Measurements from ENCODE around the gene INS. TPM values are rescaled to one million over a fixed set of nuclear protein-coding genes. Genes with fewer than 3 reads are reported as not detected.

The INS gene
- total and polyA plus RNA-seq, 2 of the 8 experiments (the other 6 are each of a cell fraction or from before 2014, with no cell fraction given): not detected

DNA sequence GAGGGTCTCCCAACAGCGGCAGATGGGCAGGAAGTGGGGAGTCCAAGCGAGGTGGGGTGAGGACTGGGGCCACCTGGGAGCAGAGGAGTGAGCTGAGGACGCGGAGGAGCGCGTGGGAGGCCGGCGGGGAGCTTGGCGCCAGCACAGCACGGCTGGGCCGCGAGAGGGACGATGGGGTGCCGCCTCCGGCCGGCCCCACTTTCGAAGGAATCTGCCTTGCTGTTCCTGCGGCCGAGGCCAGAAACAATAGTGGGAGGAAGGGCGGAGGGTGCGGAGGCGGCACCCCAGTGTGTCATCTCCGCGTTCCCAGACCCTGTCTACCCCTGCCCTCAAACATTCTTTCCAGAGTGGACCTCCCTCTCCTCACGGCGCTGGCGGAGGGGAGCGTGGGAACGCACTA is 5.5 kb downstream of the INS start:
- Histone ChIP-seq H2BK15ac (ENCODE audit: low read length) (no peak overlapping the region), H2BK5ac (ENCODE audit: low read depth, low read length) (peak overlapping the region; percentile 71; the same call in 1 of the 2 replicates)
- no peak for TF ChIP-seq HDAC6 (IDR thresholded peaks at IDR 0.05; ENCODE audit: low read depth, low read length)
- TF ChIP-seq TAF1 (IDR thresholded peaks at IDR 0.05; ENCODE audit: low read depth, low read length): no peak
- TF ChIP-seq SP4 (IDR thresholded peaks at IDR 0.05; ENCODE audit: low read length): no peak
- TF ChIP-seq CHD1 (IDR thresholded peaks at IDR 0.05; ENCODE audit: low read depth, low read length): no peak
- no peak for TF ChIP-seq TBP (IDR thresholded peaks at IDR 0.05; ENCODE audit: low read depth, low read length)
- TF ChIP-seq PHF8 (conservative IDR thresholded peaks at IDR 0.05; ENCODE audit: low read depth, low read length): no peak
- no peak for TF ChIP-seq GABPA (IDR thresholded peaks at IDR 0.05; ENCODE audit: borderline replicate concordance, insufficient read depth, low read length)
- no peak for TF ChIP-seq CTBP2 (IDR thresholded peaks at IDR 0.05; ENCODE audit: borderline replicate concordance, insufficient read depth, insufficient read length, low read length)
- no peak for TF ChIP-seq JUN (IDR thresholded peaks at IDR 0.05; ENCODE audit: low read depth, low read length)
- no peak for TF ChIP-seq RXRA (IDR thresholded peaks at IDR 0.05; ENCODE audit: insufficient read depth, low read depth, low read length)
- no peak for TF ChIP-seq SP1 (IDR thresholded peaks at IDR 0.05; ENCODE audit: low read depth, low read length)
- no peak for TF ChIP-seq BCL11A (IDR thresholded peaks at IDR 0.05; ENCODE audit: low read depth in 2 of 2, low read length in 2 of 2)
- TF ChIP-seq TAF7 (optimal IDR thresholded peaks at IDR 0.05; ENCODE audit: borderline replicate concordance, low read depth, low read length): no peak
- TF ChIP-seq CBX5 (IDR thresholded peaks at IDR 0.05; ENCODE audit: low read depth, low read length): no peak
- TF ChIP-seq CBX8 (IDR thresholded peaks at IDR 0.05; ENCODE audit: borderline replicate concordance, low read depth, low read length): no peak

More for the DNA sequence above, 5.5 kb downstream of the INS start:
- Histone ChIP-seq H4K8ac (ENCODE audit: extremely low read depth, insufficient read depth, low read length) (no peak overlapping the region; the same call in 1 of the 2 replicates), H2BK120ac (replicated peaks; ENCODE audit: low read depth, low read length) (no peak overlapping the region), H3K23me2 (ENCODE audit: low read depth, low read length) (no peaks in the 10 kb centered on the region), H4K20me1 (replicated peaks in 1 of 2; ENCODE audit: control insufficient read depth in 1 of 2, insufficient read depth in 2 of 2, low read length in 2 of 2) (peaks cover 0 to 3% of the 10 kb centered on the region in 2 experiments), H3K27me3 (replicated peaks in 1 of 4; ENCODE audit: control insufficient read depth in 3 of 4, extremely low read depth in 1 of 4, insufficient read depth in 3 of 4, low read length in 3 of 4) (peaks cover 0 to 3% (median under 1%) of the 10 kb centered on the region in 4 experiments; a peak in 3 of 7 replicates), H2BK12ac (ENCODE audit: low read depth, low read length) (no peak overlapping the region), H2AFZ (ENCODE audit: low read length) (no peak overlapping the region), H3K14ac (ENCODE audit: insufficient read length) (no peak overlapping the region), H3K9ac (replicated peaks in 1 of 4; ENCODE audit: extremely low read depth in 1 of 4, low read depth in 3 of 4, low read length in 3 of 4) (no peak overlapping the region), H3K4ac (replicated peaks; ENCODE audit: insufficient read length, low read depth, low read length) (no peak overlapping the region), H2BK20ac (ENCODE audit: low read length) (no peak overlapping the region), H3K36me3 (ENCODE audit: control insufficient read depth in 2 of 4, insufficient read depth in 4 of 4, low read length in 3 of 4) (no peaks in the 10 kb centered on the region), H3K27ac (ENCODE audit: low read depth, low read length) (no peak overlapping the region), H3K9me3 (ENCODE audit: insufficient read depth in 2 of 2, low read depth in 1 of 2, low read length in 1 of 2) (no peaks in the 10 kb centered on the region), H4K91ac (replicated peaks; ENCODE audit: insufficient read length, low read length) (no peak overlapping the region), H3K4me3 (ENCODE audit: extremely low read depth in 1 of 4, insufficient read depth in 2 of 4, low read depth in 3 of 4, low read length in 4 of 4) (no peak overlapping the region), H3K4me1 (replicated peaks in 1 of 4; ENCODE audit: control insufficient read depth in 3 of 4, insufficient read depth in 4 of 4, low read length in 3 of 4) (peaks cover 0 to 2% (median under 1%) of the 10 kb centered on the region in 4 experiments; a peak in 2 of 7 replicates), H3K23ac (ENCODE audit: insufficient read length) (no peak overlapping the region), H3K79me1 (ENCODE audit: low read depth, low read length) (no peaks in the 10 kb centered on the region), H3K4me2 (ENCODE audit: insufficient read depth in 1 of 2, low read depth in 2 of 2, low read length in 2 of 2) (no peak overlapping the region), H4K5ac (ENCODE audit: insufficient read length, low read depth, low read length) (no peak overlapping the region), H3K18ac (ENCODE audit: extremely low read depth, low read length) (no peak overlapping the region), H2AK5ac (ENCODE audit: low read depth, low read length) (no peak overlapping the region), H3K79me2 (ENCODE audit: control insufficient read depth in 1 of 2, insufficient read depth in 2 of 2, low read length in 2 of 2) (no peaks in the 10 kb centered on the region), H3K56ac (replicated peaks; ENCODE audit: insufficient read length, low read depth, low read length) (no peak overlapping the region)
- WGBS, 2 experiments (ENCODE audit: extremely low coverage in 1 of 2, insufficient coverage in 1 of 2, insufficient read length in 1 of 2, insufficient replicate concordance in 2 of 2, low coverage in 1 of 2, low lambda C conversion rate in 2 of 2, missing lambda C conversion rate in 1 of 2): 85% methylated on average over 18 of the region's 29 CpGs; no CpG with 5 or more reads in 1 of the 2 experiments
- POLR2A ChIA-PET (ENCODE audit: partially characterized antibody): no interaction called here
- FAIRE-seq: no peak
- CTCF ChIA-PET (ENCODE audit: partially characterized antibody): interaction anchor here (0.6 to 20.6 kb wide), 45 partner anchors 2 to 721 kb away, joined by 3 to 551 read pairs (median 6); partner anchors contain the start of genes IGF2, INS, KRTAP5-1 and LSP1
- no peak for DNase-seq (ENCODE audit: low read depth in 1 of 2, low spot score in 2 of 2)

Measured in H1 (cell line).